MM.1S (cell line): ENCODE data around the gene PPP1R17.

ENCODE experiments used
- EZH2 ChIP-seq: fragments of 300-600 bp; sonication (generic); optimal IDR thresholded peaks from 2 replicates; pipeline ENCODE3; 2017; ENCODE audit warnings: low read depth, mild to moderate bottlenecking, antibody characterized with exemption, low read length, mixed read lengths
- EZH2phosphoT487 ChIP-seq: fragments of 300-600 bp; sonication (generic); IDR thresholded peaks from 2 replicates; pipeline ENCODE4 v1.6.1; 2018; ENCODE audit warnings: antibody characterized with exemption, low read length
- TF ChIP-seq, protein P1 (sequence below): fragments of 300-600 bp; sonication (generic); IDR thresholded peaks from 2 replicates; pipeline ENCODE4 v1.5.1; 2016; ENCODE audit warnings: antibody characterized with exemption, low read length, mixed read lengths

DNA sequence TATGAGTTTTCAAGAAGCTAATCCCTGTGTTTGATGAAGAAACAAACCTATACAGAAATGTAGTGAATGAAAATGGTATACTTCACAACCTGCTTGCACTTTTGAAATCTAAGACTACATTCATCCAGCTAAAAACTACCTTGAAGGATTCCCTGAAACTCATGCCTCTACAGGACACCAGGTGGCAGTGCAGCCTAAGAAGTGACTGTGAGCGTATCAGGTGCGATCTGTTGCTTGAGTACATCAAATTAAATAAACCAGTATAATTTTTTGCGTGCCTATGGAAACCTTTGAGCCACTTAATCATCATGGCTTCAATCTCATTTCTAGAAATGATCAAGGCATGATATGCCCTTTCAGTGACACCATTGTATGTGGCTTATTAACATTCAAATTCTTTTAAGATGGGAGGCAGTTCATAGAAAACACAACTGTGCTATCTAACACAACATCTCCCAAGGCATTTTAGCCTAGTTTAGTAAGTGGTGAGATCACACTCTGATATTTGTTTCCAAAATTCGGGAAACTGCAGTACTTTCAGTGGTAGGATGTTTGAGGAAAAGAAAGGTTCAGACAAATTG lies 57.4 kb downstream of the PPP1R17 start:
- TF ChIP-seq, protein P1, sequence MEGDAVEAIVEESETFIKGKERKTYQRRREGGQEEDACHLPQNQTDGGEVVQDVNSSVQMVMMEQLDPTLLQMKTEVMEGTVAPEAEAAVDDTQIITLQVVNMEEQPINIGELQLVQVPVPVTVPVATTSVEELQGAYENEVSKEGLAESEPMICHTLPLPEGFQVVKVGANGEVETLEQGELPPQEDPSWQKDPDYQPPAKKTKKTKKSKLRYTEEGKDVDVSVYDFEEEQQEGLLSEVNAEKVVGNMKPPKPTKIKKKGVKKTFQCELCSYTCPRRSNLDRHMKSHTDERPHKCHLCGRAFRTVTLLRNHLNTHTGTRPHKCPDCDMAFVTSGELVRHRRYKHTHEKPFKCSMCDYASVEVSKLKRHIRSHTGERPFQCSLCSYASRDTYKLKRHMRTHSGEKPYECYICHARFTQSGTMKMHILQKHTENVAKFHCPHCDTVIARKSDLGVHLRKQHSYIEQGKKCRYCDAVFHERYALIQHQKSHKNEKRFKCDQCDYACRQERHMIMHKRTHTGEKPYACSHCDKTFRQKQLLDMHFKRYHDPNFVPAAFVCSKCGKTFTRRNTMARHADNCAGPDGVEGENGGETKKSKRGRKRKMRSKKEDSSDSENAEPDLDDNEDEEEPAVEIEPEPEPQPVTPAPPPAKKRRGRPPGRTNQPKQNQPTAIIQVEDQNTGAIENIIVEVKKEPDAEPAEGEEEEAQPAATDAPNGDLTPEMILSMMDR: peak; percentile 92
- TF ChIP-seq EZH2 (no peak), EZH2phosphoT487 (no peak)
